PC-3 (cell line): Measurements from ENCODE around the gene TRIM47. TPM values are rescaled to one million over a fixed set of nuclear protein-coding genes. Genes with fewer than 3 reads are reported as not detected.
A peak's percentile ranks its signal among the peaks of the same experiment; 100 is the strongest.

Source experiments
- ATAC-seq: fragments of 200-7000 bp; cut with Tn5 transposase; 2 replicates; pipeline ENCODE4 v1.9.1; 2020; ENCODE audit warnings: mild to moderate bottlenecking, moderate library complexity
- BruUV-seq: library from RNA; stranded (reverse); fragments of 400-500 nt; replicated peaks from 2 replicates; lab custom pipeline; 2021; lab: Mats Ljungman, UMichigan
- CTCF ChIA-PET: fragments of 300-600 bp; sonication (Branson Sonifier 250); formaldehyde crosslinking; loops from one replicate; lab custom pipeline; 2022; ENCODE audit warnings: antibody characterized with exemption; lab: Charles Lee
- POLR2A ChIA-PET: fragments of 300-600 bp; sonication (Branson Sonifier 250); formaldehyde crosslinking; loops from one replicate; lab custom pipeline; 2022; ENCODE audit warnings: antibody characterized with exemption; ENCODE audit not compliant: unreplicated experiment; lab: Charles Lee
- DNase-seq: peaks from one replicate; pipeline ENCODE4 v3.0.0-alpha.2; 2015
- H2AFZ ChIP-seq: fragments of 300-600 bp; sonication (generic); 2 replicates; pipeline ENCODE4 v1.6.0; 2016; ENCODE audit warnings: antibody characterized with exemption, low read length
- H3F3A ChIP-seq: fragments of 300-600 bp; sonication (generic); one replicate; pipeline ENCODE4 v1.6.0; 2017; ENCODE audit warnings: antibody characterized with exemption, low read length, control low read depth, mild to moderate bottlenecking; ENCODE audit not compliant: unreplicated experiment
- H3K27ac ChIP-seq: fragments of 300-600 bp; sonication (generic); 2 replicates; pipeline ENCODE4 v1.5.1; 2016; ENCODE audit warnings: mild to moderate bottlenecking, low read length
- H3K27me3 ChIP-seq: fragments of 300-600 bp; sonication (generic); 2 replicates; pipeline ENCODE4 v1.6.1; 2016; ENCODE audit warnings: low read length, mixed read lengths
- H3K36me3 ChIP-seq: fragments of 300-600 bp; sonication (generic); 2 replicates; pipeline ENCODE4 v1.6.1; 2016; ENCODE audit warnings: low read depth, mixed run types, low read length, mixed read lengths
- H3K4me1 ChIP-seq: fragments of 300-600 bp; sonication (generic); 2 replicates; pipeline ENCODE4 v1.5.1; 2016; ENCODE audit warnings: low read length; ENCODE audit not compliant: insufficient read depth
- H3K4me2 ChIP-seq: fragments of 300-600 bp; sonication (generic); 2 replicates; pipeline ENCODE4 v1.6.0; 2016; ENCODE audit warnings: low read length
- H3K4me3 ChIP-seq: fragments of 300-600 bp; sonication (generic); 2 replicates; pipeline ENCODE4 v1.5.1; 2016; ENCODE audit warnings: mild to moderate bottlenecking, low read length, mixed read lengths
- H3K79me2 ChIP-seq: fragments of 300-600 bp; sonication (generic); 2 replicates; pipeline ENCODE4 v1.6.1; 2017; ENCODE audit warnings: low read length, mixed read lengths
- H3K9ac ChIP-seq: fragments of 300-600 bp; sonication (generic); 2 replicates; pipeline ENCODE4 v1.6.0; 2016; ENCODE audit warnings: mild to moderate bottlenecking, low read length
- H3K9me2 ChIP-seq: fragments of 300-600 bp; sonication (generic); replicated peaks from 2 replicates; pipeline ENCODE4 v1.6.1; 2016; ENCODE audit warnings: mixed run types, low read length, mixed read lengths
- H3K9me3 ChIP-seq: fragments of 300-600 bp; sonication (generic); 2 replicates; pipeline ENCODE4 v1.6.1; 2016; ENCODE audit warnings: low read length, mixed read lengths
- H4K20me1 ChIP-seq: fragments of 300-600 bp; sonication (generic); 2 replicates; pipeline ENCODE4 v1.6.1; 2016; ENCODE audit warnings: low read length, mixed read lengths
- EZH2 ChIP-seq: fragments of 300-600 bp; sonication (generic); IDR thresholded peaks from one replicate; pipeline ENCODE4 v1.6.1; 2017; ENCODE audit warnings: antibody characterized with exemption, mild to moderate bottlenecking, low read length; ENCODE audit not compliant: unreplicated experiment
- EZH2phosphoT487 ChIP-seq: fragments of 300-600 bp; sonication (generic); IDR thresholded peaks from 2 replicates; pipeline ENCODE4 v1.6.1; 2018; ENCODE audit warnings: mild to moderate bottlenecking, antibody characterized with exemption, low read length, borderline replicate concordance
- intact Hi-C: fragments of 100-400 bp; cut with micrococcal nuclease; formaldehyde crosslinking; loops from 2 replicates; pipeline ENCODE4 v1.9.0; 2023
- total RNA-seq: library from RNA; depleted of rRNA; stranded (reverse); fragments of >200 nt; gene quantifications from 2 replicates; pipeline ENCODE4 v1.2.3, GENCODE V29; 2014
- TF ChIP-seq, protein P1 (sequence below): fragments of 300-600 bp; sonication (generic); conservative IDR thresholded peaks from 2 replicates; pipeline ENCODE4 v1.5.1; 2017; ENCODE audit warnings: antibody characterized with exemption, low read depth, mild to moderate bottlenecking, low read length

The TRIM47 gene
- total RNA-seq, 1 experiment from 2014 or later = 73.7 TPM

DNA sequence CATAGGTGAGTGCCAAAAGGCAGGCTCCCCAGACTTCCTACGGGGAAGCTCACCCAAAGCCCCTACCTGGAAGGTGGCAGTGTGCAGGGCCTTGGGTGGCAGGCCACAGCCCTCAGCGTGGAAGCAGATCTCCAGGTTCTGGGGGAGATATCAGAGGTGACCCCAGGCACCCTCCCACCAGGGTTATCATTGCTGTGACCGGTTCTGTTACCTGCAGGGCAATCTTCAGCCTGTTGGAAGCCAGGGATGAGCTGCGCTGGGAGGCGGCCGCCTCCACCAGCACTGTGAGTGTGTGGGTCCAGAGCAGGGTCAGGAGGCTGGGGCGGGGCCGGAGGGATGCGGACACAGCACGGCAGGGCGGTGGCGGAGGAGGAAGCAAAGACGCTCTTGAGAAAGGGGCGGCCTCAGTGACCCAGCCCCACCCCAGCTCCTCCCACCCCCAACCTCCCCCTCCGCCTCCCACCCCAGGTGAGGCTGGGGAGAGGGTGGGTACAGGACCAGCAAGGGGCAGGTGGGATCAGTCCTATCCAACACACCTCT, 47.3 kb downstream of the TRIM47 start:
- Histone ChIP-seq H3K9ac (no peak overlapping the region), H2AFZ (no peak overlapping the region), H3K27me3 (no peaks in the 10 kb centered on the region), H3K27ac (no peak overlapping the region), H3K36me3 (0 out of 2 replicates have a peak, but pooled peaks cover 7% of the 10 kb centered on the region), H3F3A (no peaks in the 10 kb centered on the region), H4K20me1 (no peaks in the 10 kb centered on the region), H3K79me2 (no peaks in the 10 kb centered on the region), H3K4me2 (no peak overlapping the region), H3K4me3 (no peak overlapping the region), H3K9me3 (no peaks in the 10 kb centered on the region), H3K9me2 (no peaks in the 10 kb centered on the region), H3K4me1 (peaks cover 9% of the 10 kb centered on the region)
- ATAC-seq (no peak), DNase-seq (no peak)
- intact Hi-C loops = loop anchor here (5.0 kb wide), 1 partner anchor 49 kb away; the partner anchor contains the start of gene UNK
- ChIA-PET CTCF (no interaction called here), POLR2A (no interaction called here)
- no TSS peak for BruUV-seq
- TF ChIP-seq, protein P1, sequence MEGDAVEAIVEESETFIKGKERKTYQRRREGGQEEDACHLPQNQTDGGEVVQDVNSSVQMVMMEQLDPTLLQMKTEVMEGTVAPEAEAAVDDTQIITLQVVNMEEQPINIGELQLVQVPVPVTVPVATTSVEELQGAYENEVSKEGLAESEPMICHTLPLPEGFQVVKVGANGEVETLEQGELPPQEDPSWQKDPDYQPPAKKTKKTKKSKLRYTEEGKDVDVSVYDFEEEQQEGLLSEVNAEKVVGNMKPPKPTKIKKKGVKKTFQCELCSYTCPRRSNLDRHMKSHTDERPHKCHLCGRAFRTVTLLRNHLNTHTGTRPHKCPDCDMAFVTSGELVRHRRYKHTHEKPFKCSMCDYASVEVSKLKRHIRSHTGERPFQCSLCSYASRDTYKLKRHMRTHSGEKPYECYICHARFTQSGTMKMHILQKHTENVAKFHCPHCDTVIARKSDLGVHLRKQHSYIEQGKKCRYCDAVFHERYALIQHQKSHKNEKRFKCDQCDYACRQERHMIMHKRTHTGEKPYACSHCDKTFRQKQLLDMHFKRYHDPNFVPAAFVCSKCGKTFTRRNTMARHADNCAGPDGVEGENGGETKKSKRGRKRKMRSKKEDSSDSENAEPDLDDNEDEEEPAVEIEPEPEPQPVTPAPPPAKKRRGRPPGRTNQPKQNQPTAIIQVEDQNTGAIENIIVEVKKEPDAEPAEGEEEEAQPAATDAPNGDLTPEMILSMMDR = no peak

DNA sequence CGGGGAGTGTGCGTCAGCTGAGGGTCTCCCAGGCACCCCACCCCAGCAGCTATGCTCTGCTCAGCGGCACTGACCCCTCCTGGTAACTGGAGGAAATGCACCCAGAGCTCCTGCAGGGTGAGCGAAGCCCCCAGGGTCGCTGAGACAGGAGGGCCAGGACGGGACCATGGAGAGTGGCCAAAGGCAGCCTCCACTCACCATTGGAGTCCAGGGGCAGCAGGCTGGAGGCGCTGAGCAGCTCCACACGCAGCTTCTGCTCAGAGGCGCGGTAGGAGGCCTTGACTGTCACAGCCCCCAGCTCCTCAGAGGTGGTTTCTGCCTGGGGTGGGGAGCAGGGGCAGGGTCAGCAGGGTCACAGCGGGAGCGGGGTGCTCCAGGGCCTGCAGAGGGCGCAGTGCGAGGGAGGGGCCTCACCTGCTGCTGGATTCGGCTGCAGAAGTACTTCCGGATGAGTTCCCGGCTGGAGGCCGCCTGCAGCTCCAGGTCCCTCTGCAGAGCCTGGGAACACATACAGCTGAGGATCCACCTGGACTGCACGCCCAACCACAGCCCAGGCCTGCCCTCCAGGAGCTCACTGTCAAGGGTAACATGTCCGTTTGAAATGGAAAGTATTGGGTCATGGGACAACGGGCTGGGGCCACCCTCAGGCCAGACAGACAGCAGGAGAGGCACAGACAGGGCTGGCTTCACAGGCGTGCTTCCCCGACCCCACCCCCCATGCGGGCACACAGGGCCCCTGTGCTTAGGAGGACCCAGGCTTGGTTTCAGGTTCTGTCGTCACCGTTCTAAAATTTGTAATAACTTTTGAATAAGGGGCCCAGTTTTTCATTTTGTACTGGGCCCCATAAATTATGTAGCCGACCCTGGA, 48.0 kb downstream of the TRIM47 start:
- TF ChIP-seq EZH2 (no peak), EZH2phosphoT487 (no peak)
- TF ChIP-seq, protein P1 = peak; percentile 83
- Histone ChIP-seq H3K9ac (no peak overlapping the region), H3K36me3 (0 out of 2 replicates have a peak, but pooled peaks cover 7% of the 10 kb centered on the region), H3F3A (no peaks in the 10 kb centered on the region), H3K79me2 (no peaks in the 10 kb centered on the region), H4K20me1 (no peaks in the 10 kb centered on the region), H3K27ac (no peak overlapping the region), H3K4me2 (no peak overlapping the region), H3K9me3 (no peaks in the 10 kb centered on the region), H2AFZ (no peak overlapping the region), H3K4me1 (peaks cover 9% of the 10 kb centered on the region), H3K27me3 (no peaks in the 10 kb centered on the region), H3K4me3 (no peak overlapping the region), H3K9me2 (no peaks in the 10 kb centered on the region)
- ATAC-seq (no peak), DNase-seq (peak; percentile 19)
- ChIA-PET CTCF (interaction anchor here (0.5 to 1.1 kb wide), 7 partner anchors 14 to 83 kb away, joined by 3 to 6 read pairs (median 4); partner anchors contain the start of genes UNC13D and WBP2), POLR2A (interaction anchor here (0.8 kb wide), 1 partner anchor 50 kb away, joined by 3 read pairs; no protein-coding TSS in a partner anchor)
- no TSS peak for BruUV-seq
- intact Hi-C loops = loop anchor here (5.0 kb wide), 1 partner anchor 48 kb away; the partner anchor contains the start of gene UNK
